Right lobe of liver (tissue), 6 donors: Measurements from ENCODE around the gene EDIL3. TPM values are rescaled to one million over a fixed set of nuclear protein-coding genes. Genes with fewer than 3 reads are reported as not detected.

Experiments used
- ATAC-seq, 4 donors: fragments of 200-7000 bp; cut with Tn5 transposase; one replicate each; pipeline ENCODE4 v1.9.1; 2020; ENCODE audit warnings: mild to moderate bottlenecking in 4 of 4, moderate library complexity in 4 of 4
- DNase-seq, 3 donors: peaks; one replicate each; pipeline ENCODE4 v3.0.0-alpha.2; 2020
- H3K27ac ChIP-seq, 3 donors: fragments of 200-600 bp; one replicate each; pipeline ENCODE4 v1.8.0; 2022
- H3K27me3 ChIP-seq, 2 donors: fragments of 200-600 bp; one replicate each; pipeline ENCODE4 v1.8.0; 2022
- H3K36me3 ChIP-seq, 4 donors: fragments of 200-600 bp; sonication (generic) in 1 of 4; one replicate each; pipeline versions ENCODE4 v1.5.1 to v1.8.0; 2017 to 2022; ENCODE audit warnings: control low read depth in 1 of 4
- H3K4me1 ChIP-seq, 4 donors: fragments of 200-600 bp; sonication (generic) in 1 of 4; one replicate each; pipeline versions ENCODE4 v1.5.1 to v1.8.0; 2017 to 2022; ENCODE audit warnings: control low read depth in 1 of 4
- H3K4me3 ChIP-seq, 3 donors: fragments of 200-600 bp; one replicate each; pipeline ENCODE4 v1.8.0; 2022
- H3K9me3 ChIP-seq, 4 donors: fragments of 200-600 bp; sonication (generic) in 1 of 4; one replicate each; pipeline versions ENCODE4 v1.5.1 to v1.8.0; 2017 to 2022; ENCODE audit warnings: control low read depth in 1 of 4
- CTCF ChIP-seq, 4 donors: fragments of 200-600 bp in 3 of 4; fragments of 450-650 bp in 1 of 4; IDR thresholded peaks; one replicate each; pipeline versions ENCODE4 v1.5.1 to v1.8.0; 2016 to 2022; ENCODE audit warnings: antibody characterized with exemption in 4 of 4, mild to moderate bottlenecking in 2 of 4
- POLR2A ChIP-seq: fragments of 450-650 bp; IDR thresholded peaks from one replicate; pipeline ENCODE4 v1.6.1; 2017; ENCODE audit warnings: antibody characterized with exemption, mild to moderate bottlenecking
- WGBS: methylation state at CpG from one replicate; pipeline ENCODE4 v1.1.6; 2018; ENCODE audit warnings: low coverage, low lambda C conversion rate; ENCODE audit not compliant: insufficient coverage; ENCODE audit errors: missing lambda C conversion rate; 5-methylcytosine and 5-hydroxymethylcytosine counted together
- intact Hi-C, 2 donors: fragments of 100-400 bp; cut with DNase I; formaldehyde crosslinking; loops; one replicate each; pipeline versions ENCODE4 v1.11.2 to v1.14.1; 2022
- total RNA-seq, 6 experiments: library from RNA; depleted of rRNA in 2 of 6; stranded (reverse); fragments of >200 nt in 2 of 6; fragmentation: NEBNext Ultra II Directional in 3 of 6; extraction: Animal tissue kit (Norgen Biotek cat#: 25700) in 3 of 6; gene quantifications; one replicate each; pipeline versions ENCODE4 v1.1.0 to v1.2.4, GENCODE V29; 2016 to 2023
- donor health status: DM: no; HTN: yes; CAD: no.
- donor health status: DM: no; HTN: no; CAD: no.
- donor health status: DM: no; HTN: no; CAD: no.
- donor health status: DM: no; HTN: yes; CAD: no.
- donor health status: DM: no; HTN: yes; CAD: no.

EDIL3 gene
- total RNA-seq, 6 experiments from 2014 or later, result 0.61 to 0.84 (median 0.68) TPM; not detected in 3

GRCh38 chr5:84354101-84354500 lies 30.6 kb downstream of the EDIL3 start:
- no peak for TF ChIP-seq CTCF (IDR thresholded peaks at IDR 0.05)
- no peak for TF ChIP-seq POLR2A
- intact Hi-C loops, result no loop called here
- DNase-seq (no peak), ATAC-seq (no peak)
- WGBS, result 43% methylated on average over 4 of the region's 4 CpGs
- no peaks in the 10 kb centered on the region for H3K36me3 ChIP-seq
- H3K27ac ChIP-seq, result no peak overlapping the region
- H3K9me3 ChIP-seq, result no peaks in the 10 kb centered on the region
- H3K27me3 ChIP-seq, result no peaks in the 10 kb centered on the region
- no peak overlapping the region for H3K4me3 ChIP-seq
- H3K4me1 ChIP-seq, result no peaks in the 10 kb centered on the region

DNA sequence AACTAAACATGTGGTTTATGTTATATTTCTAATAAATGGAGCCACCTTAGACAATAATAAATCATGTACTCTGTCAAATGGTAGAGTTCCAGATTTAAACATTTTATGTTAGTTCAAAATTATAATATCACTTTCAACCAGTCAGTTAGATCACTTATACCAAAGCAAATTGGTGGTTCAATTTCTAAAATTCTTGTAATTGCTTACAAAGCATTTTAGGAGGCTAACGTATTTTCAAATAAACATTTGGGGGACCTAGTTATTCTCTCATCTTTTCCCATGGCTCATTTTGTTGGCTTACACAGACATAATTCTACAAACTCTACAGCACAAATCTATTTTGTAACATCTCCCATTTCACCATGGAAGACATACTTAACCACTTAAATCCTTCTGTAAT lies 39.9 kb downstream of the EDIL3 start:
- intact Hi-C loops, result no loop called here
- H3K4me3 ChIP-seq, result no peak overlapping the region
- no peaks in the 10 kb centered on the region for H3K36me3 ChIP-seq
- ATAC-seq (no peak), DNase-seq (no peak)
- H3K27me3 ChIP-seq, result no peaks in the 10 kb centered on the region
- WGBS, result 29% methylated on average over 1 of the region's 1 CpG
- no peaks in the 10 kb centered on the region for H3K4me1 ChIP-seq
- no peak for TF ChIP-seq CTCF (IDR thresholded peaks at IDR 0.05)
- no peak for TF ChIP-seq POLR2A
- no peak overlapping the region for H3K27ac ChIP-seq
- no peaks in the 10 kb centered on the region for H3K9me3 ChIP-seq

DNA sequence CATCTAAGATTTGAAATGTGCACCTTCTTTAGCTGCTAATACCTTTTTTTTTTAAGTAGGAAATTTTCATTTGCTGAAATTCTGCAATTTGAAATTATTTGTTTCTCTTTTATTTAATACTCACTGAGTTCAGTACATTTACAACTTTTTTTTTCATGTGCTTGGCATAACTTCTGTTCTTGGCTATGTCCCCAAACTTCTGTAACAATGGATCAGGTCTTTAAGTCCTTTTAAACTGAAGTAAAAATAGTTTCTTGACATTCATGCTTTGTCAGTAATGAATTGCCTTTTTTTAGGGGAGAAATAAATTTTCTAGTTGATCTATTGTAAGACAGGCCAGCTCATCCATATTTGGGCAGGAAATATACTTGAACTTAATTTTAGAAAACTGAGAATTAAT lies 41.5 kb downstream of the EDIL3 start:
- no peak for TF ChIP-seq CTCF (IDR thresholded peaks at IDR 0.05)
- TF ChIP-seq POLR2A, result no peak
- DNase-seq (no peak), ATAC-seq (no peak)
- no peaks in the 10 kb centered on the region for H3K9me3 ChIP-seq
- H3K36me3 ChIP-seq, result no peaks in the 10 kb centered on the region
- no peaks in the 10 kb centered on the region for H3K27me3 ChIP-seq
- intact Hi-C loops, result no loop called here
- no peak overlapping the region for H3K27ac ChIP-seq
- H3K4me1 ChIP-seq, result no peaks in the 10 kb centered on the region
- H3K4me3 ChIP-seq, result no peak overlapping the region

GRCh38 chr5:84332106-84332505 lies 52.6 kb downstream of the EDIL3 start:
- no peaks in the 10 kb centered on the region for H3K4me1 ChIP-seq
- TF ChIP-seq POLR2A, result no peak
- no peak for TF ChIP-seq CTCF (IDR thresholded peaks at IDR 0.05)

GRCh38 chr5:84327591-84327990 lies 57.1 kb downstream of the EDIL3 start:
- 64% methylated on average over 3 of the region's 3 CpGs for WGBS
- no peak overlapping the region for H3K4me3 ChIP-seq
- H3K27me3 ChIP-seq, result no peaks in the 10 kb centered on the region
- no peak overlapping the region for H3K27ac ChIP-seq
- no peaks in the 10 kb centered on the region for H3K4me1 ChIP-seq
- intact Hi-C loops, result no loop called here
- no peak for ATAC-seq
- no peak for TF ChIP-seq POLR2A
- TF ChIP-seq CTCF (IDR thresholded peaks at IDR 0.05), result no peak
- H3K36me3 ChIP-seq, result no peaks in the 10 kb centered on the region
- no peak for DNase-seq
- H3K9me3 ChIP-seq, result no peaks in the 10 kb centered on the region

More at GRCh38 chr5:84332106-84332505, 52.6 kb downstream of the EDIL3 start:
- Histone ChIP-seq H3K9me3 (no peaks in the 10 kb centered on the region), H3K27ac (no peak overlapping the region), H3K4me3 (no peak overlapping the region), H3K36me3 (no peaks in the 10 kb centered on the region), H3K27me3 (no peaks in the 10 kb centered on the region)
- intact Hi-C loops, result no loop called here
- ATAC-seq, result no peak
- no peak for DNase-seq
- whole genome bisulfite sequencing, result 77% methylated on average over 4 of the region's 5 CpGs
